ENCODE data around the gene ZBTB20. TPM values are rescaled to one million over a fixed set of nuclear protein-coding genes. Genes with fewer than 3 reads are reported as not detected.
"Not testable (repeated sequence)": the region's sequence is repeated elsewhere in the genome, so short reads cannot be mapped to it uniquely, and the experiment has no call there.

ZBTB20 gene
- total RNA-seq, 1 experiment from 2014 or later, result 1.6 TPM

DNA sequence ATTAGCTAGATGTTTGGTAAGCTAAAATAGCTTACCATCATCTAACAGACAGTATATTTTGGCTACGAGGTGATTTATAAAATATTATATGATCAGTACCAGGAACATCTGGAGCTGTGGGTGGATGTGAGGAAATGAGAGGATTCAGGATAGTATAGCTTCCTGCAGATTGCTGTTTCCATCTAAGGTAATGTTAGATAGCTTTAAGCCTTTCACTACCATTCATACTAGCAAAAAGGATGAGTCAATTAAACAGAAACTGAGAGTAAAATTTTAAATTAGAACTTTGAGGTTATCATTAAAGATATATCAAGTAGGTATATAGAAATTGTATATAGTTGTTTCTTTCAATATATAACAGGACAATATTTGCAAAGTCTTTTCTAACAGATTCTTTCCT lies 8.0 kb downstream of the ZBTB20 start:
- no peaks in the 10 kb centered on the region for H3K9me3 ChIP-seq (ENCODE audit: low read length)
- H3K4me2 ChIP-seq (ENCODE audit: low read depth, low read length, poor library complexity, severe bottlenecking), result no peak overlapping the region
- no peak overlapping the region for H3K4me3 ChIP-seq (ENCODE audit: low read length)
- H3K27me3 ChIP-seq (ENCODE audit: low read length), result no peaks in the 10 kb centered on the region
- H3K4me1 ChIP-seq (ENCODE audit: low read length), result no peaks in the 10 kb centered on the region
- no peak overlapping the region for H2AFZ ChIP-seq (ENCODE audit: low read length)
- no peaks in the 10 kb centered on the region for H3K36me3 ChIP-seq (ENCODE audit: insufficient read depth, low read length)
- no peaks in the 10 kb centered on the region for H3K9me2 ChIP-seq (replicated peaks; ENCODE audit: insufficient read depth, low read length)
- no peak overlapping the region for H3K27ac ChIP-seq (ENCODE audit: low read length)
- no peaks in the 10 kb centered on the region for H3K79me2 ChIP-seq (ENCODE audit: low read length)
- 0 out of 2 replicates have a peak, but pooled peaks cover 9% of the 10 kb centered on the region for H4K20me1 ChIP-seq (ENCODE audit: insufficient read depth, low read depth, low read length)
- H3K9ac ChIP-seq (ENCODE audit: low read length), result no peak overlapping the region
- no peak for DNase-seq

DNA sequence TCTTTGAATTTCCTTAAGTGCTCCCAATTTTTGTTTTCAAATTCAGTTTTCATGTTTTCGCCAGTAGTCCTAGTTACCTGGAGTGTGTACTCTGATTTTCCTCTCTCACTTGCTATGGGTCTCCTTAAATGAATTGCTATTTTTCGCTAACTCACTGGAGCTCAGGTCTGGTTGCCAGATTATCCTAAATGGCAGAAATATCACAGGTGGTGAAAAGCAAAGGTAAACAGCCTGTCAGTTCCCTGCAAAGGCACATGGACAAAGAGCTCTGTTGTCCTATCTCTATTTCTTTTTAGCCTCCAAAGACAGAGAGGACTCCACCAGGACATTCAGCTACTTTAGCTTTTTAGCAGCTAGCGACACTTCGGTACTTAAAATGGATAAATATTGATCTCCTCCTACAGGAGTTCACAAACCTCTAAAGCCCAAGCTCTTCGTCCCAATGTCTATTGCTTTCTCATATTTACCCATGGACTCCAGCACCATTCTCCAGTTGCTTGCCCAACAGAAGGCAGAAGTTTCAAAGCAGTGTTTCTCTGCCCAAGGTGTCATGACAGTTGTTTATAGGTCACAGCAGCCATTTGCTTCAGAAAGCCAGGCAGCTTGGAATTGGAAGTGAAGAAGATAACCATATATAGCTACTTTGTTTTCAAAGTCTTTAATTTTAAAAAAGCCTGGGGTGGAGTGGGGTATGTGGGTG lies 12.3 kb downstream of the ZBTB20 start:
- Histone ChIP-seq H3K9me3 (ENCODE audit: low read length) (no peaks in the 10 kb centered on the region), H3K36me3 (ENCODE audit: insufficient read depth, low read length) (no peaks in the 10 kb centered on the region), H2AFZ (ENCODE audit: low read length) (no peak overlapping the region), H3K9ac (ENCODE audit: low read length) (no peak overlapping the region), H3K4me2 (ENCODE audit: low read depth, low read length, poor library complexity, severe bottlenecking) (no peak overlapping the region), H3K4me3 (ENCODE audit: low read length) (no peak overlapping the region), H3K4me1 (ENCODE audit: low read length) (no peaks in the 10 kb centered on the region), H3K27ac (ENCODE audit: low read length) (no peak overlapping the region), H3K9me2 (replicated peaks; ENCODE audit: insufficient read depth, low read length) (no peaks in the 10 kb centered on the region), H3K79me2 (ENCODE audit: low read length) (no peaks in the 10 kb centered on the region), H4K20me1 (ENCODE audit: insufficient read depth, low read depth, low read length) (0 out of 2 replicates have a peak, but pooled peaks cover 5% of the 10 kb centered on the region), H3K27me3 (ENCODE audit: low read length) (no peaks in the 10 kb centered on the region)
- no peak for DNase-seq

GRCh38 chr3:115127208-115127607 lies 19.9 kb downstream of the ZBTB20 start:
- no peak for DNase-seq
- Histone ChIP-seq H3K4me2 (ENCODE audit: low read depth, low read length, poor library complexity, severe bottlenecking) (no peak overlapping the region), H3K4me1 (ENCODE audit: low read length) (no peaks in the 10 kb centered on the region), H3K9me2 (replicated peaks; ENCODE audit: insufficient read depth, low read length) (no peaks in the 10 kb centered on the region), H4K20me1 (ENCODE audit: insufficient read depth, low read depth, low read length) (no peaks in the 10 kb centered on the region), H3K79me2 (ENCODE audit: low read length) (no peaks in the 10 kb centered on the region), H3K27ac (ENCODE audit: low read length) (no peak overlapping the region), H3K9ac (ENCODE audit: low read length) (no peak overlapping the region), H3K9me3 (ENCODE audit: low read length) (no peaks in the 10 kb centered on the region), H3K4me3 (ENCODE audit: low read length) (no peak overlapping the region), H3K27me3 (ENCODE audit: low read length) (no peaks in the 10 kb centered on the region), H2AFZ (ENCODE audit: low read length) (no peak overlapping the region), H3K36me3 (ENCODE audit: insufficient read depth, low read length) (no peaks in the 10 kb centered on the region)

GRCh38 chr3:115120597-115120996 lies 26.5 kb downstream of the ZBTB20 start:
- no peak overlapping the region for H2AFZ ChIP-seq (ENCODE audit: low read length)

GRCh38 chr3:115113367-115113766 lies 33.7 kb downstream of the ZBTB20 start:
- no peaks in the 10 kb centered on the region for H3K36me3 ChIP-seq (ENCODE audit: insufficient read depth, low read length)
- H3K27me3 ChIP-seq (ENCODE audit: low read length), result no peaks in the 10 kb centered on the region
- H3K9me2 ChIP-seq (replicated peaks; ENCODE audit: insufficient read depth, low read length), result no peaks in the 10 kb centered on the region
- no peak overlapping the region for H3K27ac ChIP-seq (ENCODE audit: low read length)
- no peaks in the 10 kb centered on the region for H4K20me1 ChIP-seq (ENCODE audit: insufficient read depth, low read depth, low read length)
- no peak overlapping the region for H3K4me3 ChIP-seq (ENCODE audit: low read length)
- H2AFZ ChIP-seq (ENCODE audit: low read length), result no peak overlapping the region
- H3K79me2 ChIP-seq (ENCODE audit: low read length), result no peaks in the 10 kb centered on the region
- H3K9ac ChIP-seq (ENCODE audit: low read length), result no peak overlapping the region
- H3K4me2 ChIP-seq (ENCODE audit: low read depth, low read length, poor library complexity, severe bottlenecking), result no peak overlapping the region
- no peaks in the 10 kb centered on the region for H3K9me3 ChIP-seq (ENCODE audit: low read length)
- DNase-seq, result no peak
- H3K4me1 ChIP-seq (ENCODE audit: low read length), result no peaks in the 10 kb centered on the region

More at GRCh38 chr3:115120597-115120996, 26.5 kb downstream of the ZBTB20 start:
- H3K9ac ChIP-seq (ENCODE audit: low read length), result no peak overlapping the region
- H3K4me2 ChIP-seq (ENCODE audit: low read depth, low read length, poor library complexity, severe bottlenecking), result no peak overlapping the region
- H4K20me1 ChIP-seq (ENCODE audit: insufficient read depth, low read depth, low read length), result no peaks in the 10 kb centered on the region
- H3K79me2 ChIP-seq (ENCODE audit: low read length), result no peaks in the 10 kb centered on the region
- no peak for DNase-seq
- H3K4me1 ChIP-seq (ENCODE audit: low read length), result no peaks in the 10 kb centered on the region
- H3K9me3 ChIP-seq (ENCODE audit: low read length), result no peaks in the 10 kb centered on the region
- H3K4me3 ChIP-seq (ENCODE audit: low read length), result no peak overlapping the region
- H3K36me3 ChIP-seq (ENCODE audit: insufficient read depth, low read length), result no peaks in the 10 kb centered on the region
- no peaks in the 10 kb centered on the region for H3K9me2 ChIP-seq (replicated peaks; ENCODE audit: insufficient read depth, low read length)
- no peak overlapping the region for H3K27ac ChIP-seq (ENCODE audit: low read length)
- H3K27me3 ChIP-seq (ENCODE audit: low read length), result no peaks in the 10 kb centered on the region

- Histone ChIP-seq H3K4me1 (ENCODE audit: low read length) (no peaks in the 10 kb centered on the region), H4K20me1 (ENCODE audit: insufficient read depth, low read depth, low read length) (no peaks in the 10 kb centered on the region), H3K4me2 (ENCODE audit: low read depth, low read length, poor library complexity, severe bottlenecking) (no peak overlapping the region), H3K79me2 (ENCODE audit: low read length) (no peaks in the 10 kb centered on the region), H3K27ac (ENCODE audit: low read length) (no peak overlapping the region), H3K9me3 (ENCODE audit: low read length) (no peaks in the 10 kb centered on the region), H3K9ac (ENCODE audit: low read length) (no peak overlapping the region), H3K36me3 (ENCODE audit: insufficient read depth, low read length) (no peaks in the 10 kb centered on the region), H2AFZ (ENCODE audit: low read length) (no peak overlapping the region), H3K4me3 (ENCODE audit: low read length) (no peak overlapping the region), H3K27me3 (ENCODE audit: low read length) (no peaks in the 10 kb centered on the region), H3K9me2 (replicated peaks; ENCODE audit: insufficient read depth, low read length) (no peaks in the 10 kb centered on the region)
- no peak for DNase-seq
Measured at GRCh38 chr3:115111632-115112031, 35.5 kb downstream of the ZBTB20 start.

- no peaks in the 10 kb centered on the region for H3K9me3 ChIP-seq (ENCODE audit: low read length)
- no peaks in the 10 kb centered on the region for H3K36me3 ChIP-seq (ENCODE audit: insufficient read depth, low read length)
- H3K4me1 ChIP-seq (ENCODE audit: low read length), result no peaks in the 10 kb centered on the region
- no peak for DNase-seq
- H3K9me2 ChIP-seq (replicated peaks; ENCODE audit: insufficient read depth, low read length), result no peaks in the 10 kb centered on the region
- H2AFZ ChIP-seq (ENCODE audit: low read length), result no peak overlapping the region
- no peaks in the 10 kb centered on the region for H3K27me3 ChIP-seq (ENCODE audit: low read length)
- H3K9ac ChIP-seq (ENCODE audit: low read length), result no peak overlapping the region
- no peak overlapping the region for H3K4me2 ChIP-seq (ENCODE audit: low read depth, low read length, poor library complexity, severe bottlenecking)
- no peaks in the 10 kb centered on the region for H4K20me1 ChIP-seq (ENCODE audit: insufficient read depth, low read depth, low read length)
- no peak overlapping the region for H3K27ac ChIP-seq (ENCODE audit: low read length)
- no peak overlapping the region for H3K4me3 ChIP-seq (ENCODE audit: low read length)
- H3K79me2 ChIP-seq (ENCODE audit: low read length), result no peaks in the 10 kb centered on the region
Measured at GRCh38 chr3:115110830-115111229, 36.3 kb downstream of the ZBTB20 start.

DNA sequence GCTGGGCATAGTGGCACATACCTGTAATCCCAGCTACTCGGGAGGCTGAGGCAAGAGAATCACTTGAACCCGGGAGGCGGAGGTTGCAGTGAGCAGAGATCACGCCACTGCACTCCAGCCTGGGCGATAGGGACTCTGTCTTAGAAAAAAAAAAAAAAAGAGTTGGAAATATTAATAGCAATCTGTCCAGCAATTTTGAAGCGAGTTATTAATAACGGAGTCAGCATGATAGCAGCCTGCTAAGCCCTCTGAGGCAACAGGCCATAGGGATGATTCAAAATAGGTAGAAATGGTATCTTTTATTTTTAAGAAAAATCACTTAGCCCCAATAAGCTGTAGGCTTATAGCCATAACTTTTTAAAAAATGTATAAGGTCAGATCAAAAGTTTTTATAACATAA lies 37.0 kb downstream of the ZBTB20 start:
- H3K9me3 ChIP-seq (ENCODE audit: low read length); DNase-seq; H3K27me3 ChIP-seq (ENCODE audit: low read length): not testable (repeated sequence)

More for the DNA sequence above, 37.0 kb downstream of the ZBTB20 start:
- not testable (repeated sequence) for H3K9ac ChIP-seq (ENCODE audit: low read length); H3K4me2 ChIP-seq (ENCODE audit: low read depth, low read length, poor library complexity, severe bottlenecking); H3K27ac ChIP-seq (ENCODE audit: low read length); H3K79me2 ChIP-seq (ENCODE audit: low read length); H3K4me3 ChIP-seq (ENCODE audit: low read length); H2AFZ ChIP-seq (ENCODE audit: low read length); H3K36me3 ChIP-seq (ENCODE audit: insufficient read depth, low read length); H3K4me1 ChIP-seq (ENCODE audit: low read length); H3K9me2 ChIP-seq (replicated peaks; ENCODE audit: insufficient read depth, low read length); H4K20me1 ChIP-seq (ENCODE audit: insufficient read depth, low read depth, low read length)

All from Karpas-422 (cell line).